HepG2 (cell line): Measurements from ENCODE around the gene BEGAIN. TPM values are rescaled to one million over a fixed set of nuclear protein-coding genes. Genes with fewer than 3 reads are reported as not detected.

Experiments
- ATAC-seq: fragments of 200-7000 bp; cut with Tn5 transposase; 3 replicates; pipeline ENCODE4 v1.9.1; 2020; ENCODE audit warnings: mild to moderate bottlenecking, moderate library complexity
- BruUV-seq: library from RNA; stranded (reverse); fragments of 400-500 nt; replicated peaks from 2 replicates; lab custom pipeline; 2021; lab: Mats Ljungman, UMichigan
- CTCF ChIA-PET: fragments of 300-600 bp; formaldehyde crosslinking; extraction: SDS; loops from one replicate; lab custom pipeline; 2021; ENCODE audit warnings: low total read pairs, inconsistent platforms, low intra/inter-chr PET ratio; lab: Yijun Ruan, JAX
- POLR2A ChIA-PET: fragments of 350-600 bp; sonication (Branson Sonifier 250); formaldehyde crosslinking; loops from one replicate; lab custom pipeline; 2020; ENCODE audit warnings: antibody characterized with exemption, inconsistent platforms; lab: Yijun Ruan, JAX
- DNase-seq: peaks from one replicate; pipeline ENCODE4 v3.0.0-alpha.2; 2015; ENCODE audit warnings: low spot score
- FAIRE-seq: peaks from 3 replicates; lab custom pipeline; 2011; peaks lifted over from hg19 to GRCh38; lab: Jason Lieb, UNC
- H2AFZ ChIP-seq: one replicate; pipeline ENCODE4 v1.6.1; 2011; ENCODE audit warnings: low read length, inconsistent platforms
- H3K27ac ChIP-seq: fragments of 300-600 bp; 3 replicates; pipeline ENCODE4 v1.8.0; 2011; ENCODE audit warnings: mixed run types, mild to moderate bottlenecking, mixed read lengths, low read length, inconsistent platforms; ENCODE audit not compliant: insufficient read depth; ENCODE audit errors: extremely low read length
- H3K27me3 ChIP-seq, 2 experiments: fragments of 200-600 bp in 1 of 2; 2 replicates in 1 of 2; 3 replicates in 1 of 2; pipeline versions ENCODE4 v1.6.0 to v1.8.0; 2011; ENCODE audit warnings: low read length in 2 of 2, mild to moderate bottlenecking in 2 of 2, moderate library complexity in 2 of 2, inconsistent platforms in 1 of 2; ENCODE audit not compliant: insufficient read depth in 2 of 2, control insufficient read depth in 1 of 2
- H3K36me3 ChIP-seq, 2 experiments: fragments of 200-600 bp in 1 of 2; replicated peaks in 1 of 2; 2 replicates in 1 of 2; 3 replicates in 1 of 2; pipeline versions ENCODE4 v1.5.1 to v1.8.0; 2011; ENCODE audit warnings: low read length in 2 of 2, inconsistent platforms in 1 of 2; ENCODE audit not compliant: insufficient read depth in 2 of 2, control insufficient read depth in 1 of 2
- H3K4me1 ChIP-seq: 2 replicates; pipeline ENCODE4 v1.5.1; 2012; ENCODE audit warnings: low read length, inconsistent platforms; ENCODE audit not compliant: insufficient read depth
- H3K4me2 ChIP-seq: 2 replicates; pipeline ENCODE4 v1.6.0; 2011; ENCODE audit warnings: low read depth, low read length, inconsistent platforms
- H3K4me3 ChIP-seq, 3 experiments: fragments of 200-600 bp in 1 of 3; sonication (generic), shearing (Covaris generic) in 1 of 3; replicated peaks in 1 of 3; 2 replicates each; pipeline ENCODE4 v1.5.1; 2011 to 2016; ENCODE audit warnings: low read length in 3 of 3, inconsistent platforms in 2 of 3, low read depth in 2 of 3, mild to moderate bottlenecking in 2 of 3, control low read depth in 1 of 3, mixed read lengths in 1 of 3; ENCODE audit not compliant: insufficient read depth in 1 of 3
- H3K79me2 ChIP-seq: one replicate; pipeline ENCODE4 v1.6.1; 2011; ENCODE audit warnings: low read length, inconsistent platforms; ENCODE audit not compliant: insufficient read depth
- H3K9ac ChIP-seq: 2 replicates; pipeline ENCODE4 v1.6.0; 2011; ENCODE audit warnings: mild to moderate bottlenecking, low read depth, low read length, inconsistent platforms; ENCODE audit not compliant: insufficient read depth
- H3K9me3 ChIP-seq: 2 replicates; pipeline ENCODE4 v1.5.1; 2012; ENCODE audit warnings: mild to moderate bottlenecking, low read length
- H4K20me1 ChIP-seq: 2 replicates; pipeline ENCODE4 v1.6.0; 2011; ENCODE audit warnings: inconsistent platforms, mild to moderate bottlenecking, low read length, moderate library complexity; ENCODE audit not compliant: insufficient read depth
- MYNN ChIP-seq: sonication (generic); formaldehyde crosslinking; IDR thresholded peaks from 2 replicates; pipeline ENCODE4 v1.4.0; 2020; ENCODE audit warnings: mild to moderate bottlenecking, low read depth, missing genetic modification reagents
- POLR2AphosphoS2 ChIP-seq: IDR thresholded peaks from 2 replicates; pipeline ENCODE4 v1.6.1; 2011; ENCODE audit warnings: low read depth, low read length, improper control_type of control experiment
- SCMH1 ChIP-seq: sonication (generic); formaldehyde crosslinking; IDR thresholded peaks from 2 replicates; pipeline ENCODE4 v1.9.0; 2021; ENCODE audit warnings: missing genetic modification reagents, mild to moderate bottlenecking, borderline replicate concordance
- ZGPAT ChIP-seq: IDR thresholded peaks from 2 replicates; pipeline ENCODE4 v1.6.1; 2016; ENCODE audit warnings: mild to moderate bottlenecking
- ZNF263 ChIP-seq: sonication (generic); formaldehyde crosslinking; IDR thresholded peaks from 2 replicates; pipeline ENCODE4 v1.4.0; 2020; ENCODE audit warnings: missing genetic modification reagents
- ZNF333 ChIP-seq: sonication (generic); formaldehyde crosslinking; IDR thresholded peaks from 2 replicates; pipeline ENCODE4 v1.4.0; 2020; ENCODE audit warnings: mild to moderate bottlenecking, missing genetic modification reagents, borderline replicate concordance
- ZNF597 ChIP-seq: sonication (generic); formaldehyde crosslinking; IDR thresholded peaks from 2 replicates; pipeline ENCODE4 v1.5.0; 2020; ENCODE audit warnings: missing genetic modification reagents
- WGBS: methylation state at CpG from one replicate; pipeline ENCODE4 v1.1.6; 2017; ENCODE audit warnings: low lambda C conversion rate; 5-methylcytosine and 5-hydroxymethylcytosine counted together
- in situ Hi-C: cut with HindIII; loops from 2 replicates; pipeline ENCODE4 v1.10.0; 2017; ENCODE audit warnings: low pct_unique_long_range_greater_than_20kb; ENCODE audit not compliant: extremely low pct_ligation_motif_present
- intact Hi-C: fragments of 100-400 bp; cut with micrococcal nuclease; formaldehyde crosslinking; loops from one replicate; pipeline ENCODE4 v1.10.0; 2022; ENCODE audit not compliant: unreplicated experiment
- polyA plus RNA-seq, 8 experiments: library from polyadenylated mRNA; depleted of rRNA in 3 of 8; stranded (reverse) in 7 of 8; unstranded in 1 of 8; fragments of >200 nt; fragmentation: Illumina TruSeq in 4 of 8; extraction: Trizol in 4 of 8; gene quantifications; 2 replicates each; pipeline versions ENCODE4 v1.2.1 to v1.2.3, GENCODE V29; 2011 to 2016; ENCODE audit warnings: low read depth in 4 of 8, missing spikeins in 1 of 8, mixed read lengths in 1 of 8; ENCODE audit not compliant: insufficient read depth in 1 of 8
- total RNA-seq, 5 experiments: library from RNA; depleted of rRNA; stranded (reverse); fragments of >200 nt; fragmentation: Illumina TruSeq; extraction: Trizol; gene quantifications; 2 replicates each; pipeline ENCODE4 v1.2.3, GENCODE V29; 2016; ENCODE audit warnings: low read depth in 1 of 5

The BEGAIN gene
- total and polyA plus RNA-seq, 2 of the 13 experiments (the other 11 are each of a cell fraction or from before 2014, with no cell fraction given), result not detected

GRCh38 chr14:100619396-100620254, 32.4 kb upstream of the BEGAIN start:
- Histone ChIP-seq H4K20me1 (no peaks in the 10 kb centered on the region), H3K27ac (no peak overlapping the region), H3K9ac (no peak overlapping the region), H3K4me2 (no peak overlapping the region), H3K4me1 (peaks cover 12% of the 10 kb centered on the region), H3K79me2 (no peaks in the 10 kb centered on the region), H3K4me3 (no peak overlapping the region), H3K36me3 (no peaks in the 10 kb centered on the region), H3K27me3 (peaks cover 7 to 75% of the 10 kb centered on the region in 2 experiments), H3K9me3 (no peaks in the 10 kb centered on the region), H2AFZ (no peak overlapping the region)
- ChIA-PET CTCF (no interaction called here), POLR2A (no interaction called here)
- intact Hi-C loops, result no loop called here
- in situ Hi-C loops, result no loop called here
- no peak for TF ChIP-seq ZGPAT
- no peak for TF ChIP-seq POLR2AphosphoS2
- no peak for TF ChIP-seq ZNF263
- TF ChIP-seq ZNF333, result no peak
- no peak for TF ChIP-seq ZNF597 (CRISPR knock-in tag)
- TF ChIP-seq MYNN, result no peak
- TF ChIP-seq SCMH1 (CRISPR knock-in tag), result no peak
- FAIRE-seq, result no peak
- 30% methylated on average over 4 of the region's 10 CpGs for WGBS
- no peak for DNase-seq
- no TSS peak for BruUV-seq
- ATAC-seq, result no peak; the same call in 2 of the 3 replicates
